HCT116 (cell line): Measurements from ENCODE around the gene GCSAM. TPM values are rescaled to one million over a fixed set of nuclear protein-coding genes. Genes with fewer than 3 reads are reported as not detected.

Source experiments
- ATAC-seq: fragments of 200-7000 bp; cut with Tn5 transposase; 2 replicates; pipeline ENCODE4 v1.9.1; 2020; ENCODE audit warnings: mild to moderate bottlenecking, moderate library complexity
- Bru-seq: library from RNA; stranded (reverse); fragments of 400-500 nt; gene quantifications from one replicate; lab custom pipeline; 2021; lab: Mats Ljungman, UMichigan
- BruChase-seq, 2 experiments: library from RNA; stranded (reverse); fragments of 400-500 nt; gene quantifications; one replicate each; lab custom pipeline; 2021; lab: Mats Ljungman, UMichigan
- BruUV-seq: library from RNA; stranded (reverse); fragments of 400-500 nt; replicated peaks from 2 replicates; lab custom pipeline; 2021; lab: Mats Ljungman, UMichigan
- CTCF ChIA-PET: fragments of 300-600 bp; sonication (Branson Sonifier 250); formaldehyde crosslinking; loops from one replicate; lab custom pipeline; 2021; ENCODE audit warnings: antibody characterized with exemption; lab: Charles Lee
- POLR2A ChIA-PET: fragments of 300-600, 350-600 bp; sonication (Branson Sonifier 250); formaldehyde crosslinking; loops from one replicate; lab custom pipeline; 2021; ENCODE audit warnings: antibody characterized with exemption; lab: Charles Lee
- RAD21 ChIA-PET, 2 experiments: fragments of 300-600 bp; sonication (Branson Sonifier 250); formaldehyde crosslinking; loops; one replicate each; lab custom pipeline; 2023; ENCODE audit warnings: low total read pairs in 2 of 2; ENCODE audit not compliant: uncharacterized antibody in 2 of 2, unreplicated experiment in 2 of 2, low non-redundant PET in 1 of 2; lab: Charles Lee
- DNase-seq: peaks from one replicate; pipeline ENCODE4 v3.0.0-alpha.2; 2010; ENCODE audit warnings: low read depth, low spot score
- H2AFZ ChIP-seq: fragments of 200-600 bp; shearing (Covaris generic), sonication (generic); 2 replicates; pipeline ENCODE4 v1.6.1; 2017; ENCODE audit warnings: low read depth, mixed run types, mixed read lengths, antibody characterized with exemption, low read length; ENCODE audit not compliant: poor library complexity, severe bottlenecking
- H3K27ac ChIP-seq: 2 replicates; pipeline ENCODE4 v1.5.1; 2012; ENCODE audit warnings: low read depth, low read length
- H3K27me3 ChIP-seq: fragments of 200-600 bp; sonication (generic); 2 replicates; pipeline ENCODE4 v1.6.1; 2016; ENCODE audit warnings: mixed run types, low read length, mixed read lengths; ENCODE audit not compliant: insufficient read depth
- H3K36me3 ChIP-seq, 2 experiments: fragments of 200-500 bp in 1 of 2; fragments of 200-600 bp in 1 of 2; sonication (Bioruptor generic) in 1 of 2; sonication (generic) in 1 of 2; 2 replicates each; pipeline versions ENCODE4 v1.5.1 to v1.6.1; 2014 to 2016; ENCODE audit warnings: low read length in 2 of 2, inconsistent platforms in 1 of 2, mixed read lengths in 1 of 2, mixed run types in 1 of 2; ENCODE audit not compliant: insufficient read depth in 2 of 2, control insufficient read depth in 1 of 2
- H3K4me1 ChIP-seq, 2 experiments: fragments of 200-600 bp in 1 of 2; sonication (generic) in 1 of 2; 2 replicates each; pipeline versions ENCODE4 v1.5.1 to v1.6.1; 2012 to 2017; ENCODE audit warnings: low read length in 2 of 2, inconsistent platforms in 1 of 2, mild to moderate bottlenecking in 1 of 2, mixed read lengths in 1 of 2, mixed run types in 1 of 2, moderate library complexity in 1 of 2; ENCODE audit not compliant: insufficient read depth in 2 of 2, control insufficient read depth in 1 of 2
- H3K4me2 ChIP-seq: fragments of 200-600 bp; sonication (generic); 2 replicates; pipeline ENCODE4 v1.6.1; 2017; ENCODE audit warnings: mixed run types, low read length, mixed read lengths
- H3K4me3 ChIP-seq, 2 experiments: fragments of 200-600 bp in 1 of 2; sonication (generic) in 1 of 2; replicated peaks in 1 of 2; 2 replicates each; pipeline ENCODE4 v1.5.1; 2011 to 2016; ENCODE audit warnings: low read length in 2 of 2, control low read depth in 1 of 2, low read depth in 1 of 2, mild to moderate bottlenecking in 1 of 2, mixed read lengths in 1 of 2, mixed run types in 1 of 2
- H3K79me2 ChIP-seq: fragments of 200-600 bp; sonication (generic); 2 replicates; pipeline ENCODE4 v1.6.1; 2017; ENCODE audit warnings: mild to moderate bottlenecking, mixed run types, low read length, moderate library complexity, mixed read lengths; ENCODE audit not compliant: insufficient read depth
- H3K9ac ChIP-seq: fragments of 200-600 bp; sonication (generic); 2 replicates; pipeline ENCODE4 v1.6.1; 2016; ENCODE audit warnings: low read length, mixed read lengths
- H3K9me2 ChIP-seq: fragments of 200-600 bp; sonication (generic), shearing (Covaris generic); 2 replicates; pipeline ENCODE4 v1.6.1; 2017; ENCODE audit warnings: mixed run types, mild to moderate bottlenecking, moderate library complexity; ENCODE audit not compliant: insufficient read depth
- H3K9me3 ChIP-seq, 2 experiments: fragments of 200-500 bp in 1 of 2; fragments of 200-600 bp in 1 of 2; sonication (Bioruptor generic) in 1 of 2; sonication (generic) in 1 of 2; 2 replicates each; pipeline ENCODE4 v1.6.1; 2014 to 2017; ENCODE audit warnings: low read length in 2 of 2, mixed read lengths in 2 of 2, inconsistent platforms in 1 of 2, low read depth in 1 of 2, mild to moderate bottlenecking in 1 of 2, mixed run types in 1 of 2, moderate library complexity in 1 of 2; ENCODE audit not compliant: control insufficient read depth in 1 of 2, insufficient read depth in 1 of 2
- H4K20me1 ChIP-seq: fragments of 200-600 bp; sonication (generic), shearing (Covaris generic); 2 replicates; pipeline ENCODE4 v1.6.1; 2017; ENCODE audit warnings: mixed run types, mild to moderate bottlenecking, moderate library complexity; ENCODE audit not compliant: insufficient read depth
- CEBPB ChIP-seq: IDR thresholded peaks from 2 replicates; pipeline ENCODE4 v1.6.1; 2012; ENCODE audit warnings: low read depth
- EGR1 ChIP-seq: IDR thresholded peaks from 2 replicates; pipeline ENCODE4 v1.6.1; 2012; ENCODE audit warnings: low read depth
- ELF1 ChIP-seq: IDR thresholded peaks from 2 replicates; pipeline ENCODE4 v1.6.1; 2012; ENCODE audit warnings: low read depth, borderline replicate concordance
- FOSL1 ChIP-seq: IDR thresholded peaks from 2 replicates; pipeline ENCODE4 v1.6.1; 2012; ENCODE audit warnings: low read depth
- JUND ChIP-seq: IDR thresholded peaks from 2 replicates; pipeline ENCODE4 v1.6.1; 2012
- POLR2A ChIP-seq: IDR thresholded peaks from 2 replicates; pipeline ENCODE4 v1.7.0; 2011; ENCODE audit warnings: borderline replicate concordance; ENCODE audit not compliant: insufficient read depth, insufficient read length; ENCODE audit errors: extremely low read depth
- SIN3A ChIP-seq: IDR thresholded peaks from 2 replicates; pipeline ENCODE4 v1.6.1; 2012; ENCODE audit warnings: low read depth
- SRF ChIP-seq: IDR thresholded peaks from 2 replicates; pipeline ENCODE4 v1.6.1; 2012; ENCODE audit warnings: low read depth
- TCF7L2 ChIP-seq: IDR thresholded peaks from 2 replicates; pipeline ENCODE4 v1.7.0; 2011; ENCODE audit warnings: borderline replicate concordance, inconsistent platforms; ENCODE audit not compliant: insufficient read depth, insufficient read length; ENCODE audit errors: extremely low read depth
- ZFX ChIP-seq: fragments of 450-650 bp; IDR thresholded peaks from 2 replicates; pipeline ENCODE4 v1.6.1; 2017
- ZNF274 ChIP-seq: fragments of 200-500 bp; sonication (Bioruptor generic); IDR thresholded peaks from 2 replicates; pipeline ENCODE4 v1.6.1; 2014; ENCODE audit warnings: mild to moderate bottlenecking, low read depth, low read length, inconsistent platforms
- intact Hi-C: fragments of 100-400 bp; cut with micrococcal nuclease; formaldehyde crosslinking; loops from 2 replicates; pipeline ENCODE4 v1.10.0; 2022
- long read RNA-seq: library from polyadenylated mRNA; unstranded; transcript quantifications from one replicate; pipeline ENCODE4 v2.0.0, GENCODE V29; 2021; ENCODE audit not compliant: unreplicated experiment
- polyA plus RNA-seq: library from polyadenylated mRNA; unstranded; fragments of >200 nt; gene quantifications from 2 replicates; pipeline ENCODE4 v1.2.1, GENCODE V29; 2012; ENCODE audit warnings: missing spikeins
- total RNA-seq: library from RNA; stranded (reverse); gene quantifications from one replicate; pipeline ENCODE4 v1.2.1, GENCODE V29; 2021; ENCODE audit not compliant: unreplicated experiment
- TF ChIP-seq, protein P1 (sequence below): IDR thresholded peaks from 2 replicates; pipeline ENCODE4 v1.6.1; 2012
- TF ChIP-seq, protein P2 (sequence below): IDR thresholded peaks from 2 replicates; pipeline ENCODE4 v1.6.1; 2012

The GCSAM gene, protein sequence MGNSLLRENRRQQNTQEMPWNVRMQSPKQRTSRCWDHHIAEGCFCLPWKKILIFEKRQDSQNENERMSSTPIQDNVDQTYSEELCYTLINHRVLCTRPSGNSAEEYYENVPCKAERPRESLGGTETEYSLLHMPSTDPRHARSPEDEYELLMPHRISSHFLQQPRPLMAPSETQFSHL
- total RNA-seq (not detected), Bru-seq, nascent RNA (not detected), BruChase-seq, experiment 1, labeled RNA remaining after a 6-hour chase (not detected), BruChase-seq, experiment 2, labeled RNA remaining after a 2-hour chase (percentile 10 among the genes with signal in this experiment)
- 0.42 and 0.56 TPM in 2 replicates for polyA plus RNA-seq
- long read RNA-seq, result 0 reads

DNA sequence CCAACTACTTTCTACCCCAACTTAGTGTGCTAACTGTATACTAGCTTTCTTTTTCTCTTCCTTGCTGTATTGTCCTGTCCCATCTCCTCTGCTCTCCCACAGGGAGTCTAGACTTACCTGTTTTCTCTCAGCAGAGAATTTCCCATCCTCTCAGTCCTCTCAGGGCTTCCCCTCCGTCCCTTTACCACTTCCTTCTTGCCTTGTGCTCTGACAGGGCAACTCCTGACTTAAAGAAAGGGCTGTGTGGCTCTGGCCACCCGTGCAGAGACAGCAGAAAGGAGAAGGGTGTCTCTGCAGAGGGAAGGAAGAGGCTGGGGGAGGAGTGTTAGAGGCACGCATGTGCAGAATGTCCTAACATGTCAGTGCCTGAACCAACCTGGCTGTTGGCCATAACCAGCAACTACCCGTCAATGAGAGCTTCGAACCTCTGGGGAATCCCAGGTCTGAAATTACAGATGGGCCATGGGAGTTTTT, at the start of gene GCSAM:
TSS of gene GCSAM (minus strand) at position 274 of the 474 bp plus-strand sequence. CDS start at position 146, 128 bp downstream.
- CTCF ChIA-PET, result interaction anchor here (1.2 kb wide), 1 partner anchor 21 kb away, joined by 3 read pairs; no protein-coding TSS in a partner anchor
- H3K4me1 ChIP-seq, result no peaks in the 10 kb centered on the region; a peak in 1 of 4 replicates
- H3K9ac ChIP-seq, result no peak within 1 kb of the TSS
- H3K4me2 ChIP-seq, result no peak within 1 kb of the TSS
- ATAC-seq (no peak), DNase-seq (no peak)
- BruUV-seq, result no TSS peak
- no peaks in the 10 kb centered on the region for H3K27me3 ChIP-seq
- no peak within 1 kb of the TSS for H2AFZ ChIP-seq
- H3K4me3 ChIP-seq, result no peak within 1 kb of the TSS
- intact Hi-C loops, result no loop called here
- H3K9me3 ChIP-seq, result no peaks in the 10 kb centered on the region
- H3K36me3 ChIP-seq, result peaks cover 4 to 5% of the 10 kb centered on the region in 2 experiments; a peak in 2 of 4 replicates
- TF ChIP-seq JUND (no peak), POLR2A (no peak), ZFX (no peak), ELF1 (no peak), SIN3A (no peak), FOSL1 (no peak), CEBPB (no peak), ZNF274 (no peak), SRF (no peak), TCF7L2 (no peak), EGR1 (no peak)
- TF ChIP-seq, protein P1, sequence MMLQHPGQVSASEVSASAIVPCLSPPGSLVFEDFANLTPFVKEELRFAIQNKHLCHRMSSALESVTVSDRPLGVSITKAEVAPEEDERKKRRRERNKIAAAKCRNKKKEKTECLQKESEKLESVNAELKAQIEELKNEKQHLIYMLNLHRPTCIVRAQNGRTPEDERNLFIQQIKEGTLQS, result no peak
- TF ChIP-seq, protein P2, sequence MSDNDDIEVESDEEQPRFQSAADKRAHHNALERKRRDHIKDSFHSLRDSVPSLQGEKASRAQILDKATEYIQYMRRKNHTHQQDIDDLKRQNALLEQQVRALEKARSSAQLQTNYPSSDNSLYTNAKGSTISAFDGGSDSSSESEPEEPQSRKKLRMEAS, result no peak
- TF ChIP-seq, all 23 proteins: peak for 0
- no peak within 1 kb of the TSS for H3K27ac ChIP-seq
- no peaks in the 10 kb centered on the region for H4K20me1 ChIP-seq
- H3K9me2 ChIP-seq, result no peaks in the 10 kb centered on the region
- ChIA-PET RAD21 (no interaction called here), POLR2A (no interaction called here)
- no peaks in the 10 kb centered on the region for H3K79me2 ChIP-seq
